Activated CD8-positive, alpha-beta memory T cell treated with anti-CD3 and anti-CD28 coated beads, Interleukin-2, amount 50 U/mL, for 48 hours (primary cell): Measurements from ENCODE around the gene IQSEC3.

ENCODE experiments used
- DNase-seq: peaks from one replicate; pipeline ENCODE4 v3.0.0-alpha.2; 2020

IQSEC3 gene

DNA sequence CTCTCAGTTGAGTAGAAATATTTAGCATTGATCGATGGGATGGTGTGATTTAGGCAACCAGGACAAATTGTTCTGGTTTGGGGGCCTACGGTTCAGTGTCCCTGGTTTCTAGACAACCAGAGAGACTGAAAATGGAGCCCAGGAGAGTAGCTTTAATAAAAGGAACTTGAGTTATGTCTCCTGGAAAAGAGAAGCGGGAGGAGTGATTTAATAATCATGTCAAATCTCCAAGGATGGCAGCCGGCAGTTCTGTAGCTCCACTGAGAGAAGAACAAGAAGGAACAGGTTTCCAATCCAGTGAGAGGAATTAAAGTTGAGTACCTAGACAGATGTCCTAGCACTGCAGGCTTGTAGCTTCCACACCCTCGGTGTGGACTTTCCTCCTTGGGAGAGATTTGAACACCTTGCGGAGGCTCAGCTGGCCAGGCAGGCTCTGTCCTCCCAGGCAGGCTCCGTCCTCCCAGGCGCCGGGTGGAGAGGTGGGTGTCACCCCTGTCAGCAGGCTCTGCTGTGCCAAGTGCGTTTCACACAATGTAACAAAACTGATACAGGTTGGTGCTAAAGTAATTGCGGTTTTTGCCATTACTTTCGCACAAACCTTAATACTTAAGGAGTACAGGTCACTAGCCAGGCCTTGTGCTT lies 101.5 kb downstream of the IQSEC3 start:
- DNase-seq: no peak

DNA sequence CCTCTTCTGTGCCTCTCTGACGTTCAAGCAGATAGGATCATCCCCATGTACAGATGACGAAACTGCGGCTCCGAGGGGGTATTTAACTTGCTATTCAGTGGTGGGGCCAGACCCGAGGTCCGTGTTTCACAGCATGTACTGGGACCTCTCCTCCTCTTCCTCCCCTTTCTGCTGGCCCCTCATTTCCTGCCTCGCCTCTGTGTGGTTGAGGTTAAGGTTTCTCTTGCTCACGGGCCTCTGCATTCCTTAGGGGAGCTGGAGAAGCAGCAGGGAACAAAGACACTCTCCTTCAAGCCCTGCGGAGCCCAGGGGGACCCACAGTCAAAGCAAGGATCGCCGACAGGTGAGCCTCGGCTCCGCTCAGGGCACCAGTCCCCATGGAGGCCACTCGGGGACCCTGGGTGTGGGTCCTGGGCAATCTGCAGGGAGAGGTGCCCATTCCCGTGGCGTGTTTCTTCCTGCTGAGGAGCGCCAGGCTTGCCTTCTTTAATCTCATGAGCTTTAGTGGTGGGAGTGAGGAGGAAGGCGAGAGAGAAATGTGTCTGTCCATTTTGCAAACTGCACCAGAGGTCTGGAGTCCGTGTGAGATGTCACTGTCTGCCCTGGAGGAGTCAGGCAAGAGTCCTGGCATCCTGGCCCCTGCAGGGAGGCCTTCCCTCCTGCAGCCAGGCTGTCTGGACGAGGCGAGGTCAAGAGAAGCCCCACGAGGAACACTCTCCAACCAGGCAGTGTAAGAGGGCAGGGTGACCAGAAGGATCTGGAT lies 102.4 kb downstream of the IQSEC3 start:
- DNase-seq: no peak

DNA sequence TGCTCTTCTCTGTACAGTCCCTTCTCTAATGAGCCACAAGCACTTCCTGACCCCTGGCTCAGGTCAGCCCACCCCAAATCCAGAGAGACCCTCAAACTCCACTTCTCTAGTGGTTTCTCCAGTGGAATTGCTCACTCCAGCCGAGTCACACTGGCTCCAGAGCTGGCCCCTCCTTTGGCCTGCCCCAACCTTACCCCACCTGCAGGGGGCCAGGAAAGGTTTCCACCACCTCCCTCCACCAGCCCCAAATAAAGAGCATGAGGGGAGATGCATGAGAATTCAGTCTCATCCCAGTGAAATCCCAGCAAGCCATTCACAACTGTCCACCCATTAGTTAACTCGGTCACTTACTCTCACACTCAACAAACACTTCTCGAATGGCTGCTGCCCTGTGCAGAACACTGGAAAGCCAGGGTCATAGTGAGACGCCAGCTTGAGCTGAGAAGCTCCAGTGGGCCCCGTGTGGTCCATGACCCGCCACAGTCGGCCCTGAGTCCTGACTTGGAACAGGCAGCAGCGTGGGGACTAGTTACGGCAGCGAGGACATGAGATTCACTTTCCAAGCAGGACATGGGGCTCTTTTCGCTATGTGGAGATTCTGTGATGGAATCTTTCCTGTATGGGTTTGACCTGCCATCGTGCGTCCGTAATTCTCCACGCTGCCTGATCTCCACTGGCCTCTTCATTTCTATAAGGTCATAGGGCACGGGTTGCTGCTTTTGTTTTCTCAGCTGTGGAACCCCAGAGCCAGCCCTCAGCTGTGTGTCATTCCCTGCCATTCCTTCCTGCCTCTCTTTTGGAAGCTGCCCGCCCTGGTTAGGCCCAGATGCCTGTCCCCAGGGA lies 103.2 kb downstream of the IQSEC3 start:
- no peak for DNase-seq

DNA sequence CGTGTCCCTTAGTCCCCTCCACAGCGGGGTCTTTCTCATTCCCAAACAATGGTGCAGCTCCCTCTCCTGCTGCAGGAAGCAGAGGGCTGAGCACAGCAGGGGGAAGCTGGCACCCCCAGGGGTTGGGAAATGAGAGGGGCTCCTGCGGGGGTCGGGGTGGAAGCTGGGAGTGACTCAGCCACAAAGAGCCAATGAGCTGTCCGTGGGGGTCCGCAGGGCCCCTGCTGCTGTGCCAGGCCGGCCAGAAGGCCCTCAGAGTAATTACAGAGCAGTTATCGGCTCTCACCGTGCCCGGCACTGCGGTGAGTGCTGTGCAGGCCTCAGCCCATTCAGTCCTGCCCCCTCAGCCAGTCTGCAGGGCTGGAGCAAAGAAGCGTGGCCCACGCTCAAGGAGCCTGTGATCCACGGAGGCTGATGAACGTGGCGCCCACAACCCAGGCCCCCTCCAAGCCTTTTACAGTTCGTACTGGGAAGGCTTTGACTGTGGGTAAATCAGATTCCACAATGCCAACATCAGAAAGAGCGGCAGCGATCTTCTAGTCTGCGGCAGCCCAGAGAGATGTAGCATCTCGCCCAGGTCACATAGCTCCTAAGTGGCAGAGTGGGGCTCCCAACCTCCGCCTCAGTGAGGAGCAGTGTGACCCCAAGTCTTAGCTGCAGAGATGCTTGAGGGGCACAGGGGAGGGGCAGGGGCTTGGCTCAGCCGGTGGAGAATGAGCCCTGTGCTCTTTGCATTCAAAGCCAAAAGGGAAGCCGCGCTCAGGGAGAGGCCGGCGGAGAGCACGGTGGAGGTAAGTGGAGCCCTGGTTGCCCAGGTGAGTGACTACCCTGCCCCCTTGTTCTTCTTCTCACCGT lies 104.0 kb downstream of the IQSEC3 start:
- DNase-seq: no peak

DNA sequence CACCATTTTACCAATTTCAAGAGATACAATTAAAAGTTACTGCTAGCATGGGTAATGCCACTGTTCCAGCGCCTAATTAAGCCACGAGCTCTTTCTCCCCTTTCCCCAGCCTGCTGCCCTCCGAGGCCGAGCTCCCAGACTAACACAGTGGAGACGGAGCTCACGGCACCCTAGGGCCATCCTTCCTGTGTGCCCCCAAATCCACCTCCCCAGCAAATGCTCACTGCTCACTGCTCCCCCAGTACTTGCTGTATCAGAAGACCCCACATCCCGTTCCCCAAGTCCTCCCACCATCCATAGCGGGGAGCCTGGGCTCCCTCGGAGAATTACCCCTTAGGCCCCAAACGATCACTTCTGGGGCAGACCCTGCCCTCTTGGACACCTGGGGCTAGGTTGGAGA lies 104.7 kb downstream of the IQSEC3 start:
- no peak for DNase-seq

DNA sequence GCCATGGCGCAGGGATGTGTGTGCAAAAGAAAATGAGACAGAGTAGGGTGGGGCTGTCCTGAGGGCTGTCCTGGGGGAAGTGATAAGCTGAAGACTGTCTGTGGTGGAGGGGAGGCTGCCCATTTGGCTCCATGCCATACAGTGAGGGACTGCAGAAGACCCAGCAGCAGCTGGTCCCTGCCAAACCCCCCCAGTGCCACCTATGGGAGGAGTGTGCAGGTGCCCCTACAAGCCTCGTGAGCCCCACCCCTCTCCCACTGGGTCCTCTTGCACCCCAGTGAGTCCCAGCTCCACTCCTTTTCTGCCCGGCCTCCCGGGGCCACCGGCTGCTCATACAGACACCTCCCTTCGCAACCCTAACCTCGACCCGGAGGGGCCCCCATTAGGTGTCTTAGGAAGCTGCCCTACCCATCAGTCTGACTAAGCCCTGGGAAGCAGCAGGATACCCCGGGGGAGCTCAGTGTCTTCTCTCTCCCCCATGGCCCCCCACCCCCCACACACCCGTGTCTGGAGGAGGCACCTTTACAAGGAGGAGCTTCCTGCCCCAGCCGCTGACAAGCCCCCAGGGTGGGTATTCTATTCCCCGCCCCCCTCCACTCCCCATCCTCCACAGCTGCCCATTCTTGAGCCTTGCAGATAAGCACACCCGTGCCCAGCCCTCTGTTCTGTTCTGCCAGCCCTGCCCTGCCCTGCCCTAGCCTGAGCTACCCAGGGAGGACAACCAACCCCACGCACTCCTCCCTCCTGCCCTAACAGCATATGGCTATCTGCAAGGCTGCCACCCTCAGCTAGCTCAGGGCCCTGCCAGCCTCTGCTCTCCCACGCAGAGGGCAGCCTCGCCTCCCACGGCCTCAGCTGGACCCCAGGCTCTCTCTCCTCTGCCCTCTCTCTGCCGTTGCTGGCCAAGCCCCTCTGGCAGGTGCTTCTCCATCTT lies 105.4 kb downstream of the IQSEC3 start:
- no peak for DNase-seq

DNA sequence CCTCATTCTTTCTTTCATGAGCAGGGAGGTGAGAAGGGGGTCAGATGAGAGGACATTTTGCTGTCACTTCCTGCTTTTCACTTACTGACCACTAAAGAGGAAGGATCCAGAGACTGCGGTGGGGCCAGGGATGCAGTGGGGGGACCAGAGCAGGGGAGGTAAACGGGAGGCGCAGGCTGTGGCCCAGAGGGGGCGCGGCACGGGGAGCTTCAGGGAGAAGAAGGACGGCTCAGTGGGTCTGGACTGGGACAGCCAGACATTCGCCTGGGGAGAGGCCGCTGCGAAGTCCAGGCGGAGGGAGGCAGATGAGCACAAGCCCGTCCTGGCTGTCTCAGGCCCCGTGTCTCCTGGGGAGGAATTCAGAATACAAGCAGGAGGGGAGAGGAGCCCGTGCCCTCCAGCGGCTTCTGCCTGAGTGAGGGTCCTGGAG lies 106.2 kb downstream of the IQSEC3 start:
- DNase-seq: no peak

DNA sequence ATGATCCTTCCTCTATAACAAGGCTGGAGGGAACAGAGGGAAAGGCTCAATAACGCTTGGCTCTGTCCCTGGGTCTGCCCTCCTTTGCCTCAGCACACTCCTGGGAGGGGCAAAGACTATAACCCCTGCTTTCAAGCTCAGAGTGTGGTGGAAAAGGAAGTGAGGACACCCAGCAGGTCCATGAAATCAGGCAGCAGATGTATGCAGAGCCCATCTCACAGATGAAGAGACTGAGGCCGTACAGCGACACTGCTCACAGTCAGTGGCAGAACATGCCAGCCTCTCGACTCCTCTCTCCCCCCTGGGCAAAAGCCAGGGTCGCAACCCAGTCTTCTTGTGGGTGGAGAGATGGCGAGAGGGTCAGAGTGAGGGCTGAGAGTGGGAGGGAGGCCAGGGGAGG lies 107.6 kb downstream of the IQSEC3 start:
- DNase-seq: no peak

DNA sequence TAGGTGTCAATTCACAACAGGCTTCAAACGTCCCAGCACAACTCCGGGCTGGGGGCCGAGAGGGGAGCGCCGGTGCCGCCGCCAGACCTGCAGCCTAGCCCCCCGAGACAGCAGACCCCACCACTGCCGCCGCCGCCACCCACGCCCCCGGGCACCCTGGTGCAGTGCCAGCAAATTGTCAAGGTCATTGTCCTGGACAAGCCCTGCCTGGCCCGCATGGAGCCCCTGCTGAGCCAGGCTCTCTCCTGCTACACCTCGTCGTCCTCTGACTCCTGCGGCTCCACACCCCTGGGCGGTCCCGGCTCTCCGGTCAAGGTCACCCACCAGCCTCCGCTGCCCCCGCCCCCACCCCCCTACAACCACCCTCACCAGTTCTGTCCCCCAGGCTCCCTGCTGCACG lies 108.0 kb downstream of the IQSEC3 start:
- DNase-seq: no peak

DNA sequence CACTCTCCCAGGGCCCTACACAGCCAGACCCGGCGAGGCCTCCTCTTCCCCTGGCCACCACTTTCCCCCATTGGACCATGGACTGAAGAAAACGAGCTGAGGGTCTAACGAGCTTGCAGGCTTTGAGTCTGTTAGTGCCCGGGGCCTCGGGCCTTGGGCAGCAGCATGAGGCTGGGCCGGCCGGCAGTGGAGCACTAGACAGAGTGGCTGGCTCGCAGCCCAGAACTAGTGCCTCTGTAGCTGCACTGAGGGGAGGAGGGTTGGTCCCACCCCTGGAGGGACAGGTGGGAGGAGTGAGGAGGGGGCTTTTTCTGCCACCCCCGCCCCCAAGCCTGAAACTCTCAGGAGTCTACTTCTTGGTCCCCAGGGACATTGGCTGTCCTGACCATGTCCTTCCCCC lies 108.7 kb downstream of the IQSEC3 start:
- no peak for DNase-seq

DNA sequence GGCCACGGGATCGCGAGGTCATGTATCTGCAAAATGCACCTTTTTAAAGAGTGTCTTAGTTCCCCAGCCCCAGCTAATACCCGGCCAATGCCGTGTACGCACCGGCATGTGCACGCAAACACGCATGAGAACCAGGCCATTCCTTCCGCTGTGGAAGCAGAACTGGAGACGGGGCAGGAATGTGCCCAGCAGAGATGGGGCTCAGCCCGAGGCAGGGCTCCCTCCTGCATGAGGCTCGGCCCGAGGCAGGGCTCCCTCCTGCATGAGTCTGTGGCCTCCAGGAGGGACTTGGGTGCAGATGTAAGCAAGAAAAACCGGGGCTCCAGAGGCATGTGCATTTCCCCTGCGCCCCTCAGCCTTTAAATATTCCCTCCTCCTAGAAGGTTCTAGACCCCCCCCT lies 109.2 kb downstream of the IQSEC3 start:
- no peak for DNase-seq

DNA sequence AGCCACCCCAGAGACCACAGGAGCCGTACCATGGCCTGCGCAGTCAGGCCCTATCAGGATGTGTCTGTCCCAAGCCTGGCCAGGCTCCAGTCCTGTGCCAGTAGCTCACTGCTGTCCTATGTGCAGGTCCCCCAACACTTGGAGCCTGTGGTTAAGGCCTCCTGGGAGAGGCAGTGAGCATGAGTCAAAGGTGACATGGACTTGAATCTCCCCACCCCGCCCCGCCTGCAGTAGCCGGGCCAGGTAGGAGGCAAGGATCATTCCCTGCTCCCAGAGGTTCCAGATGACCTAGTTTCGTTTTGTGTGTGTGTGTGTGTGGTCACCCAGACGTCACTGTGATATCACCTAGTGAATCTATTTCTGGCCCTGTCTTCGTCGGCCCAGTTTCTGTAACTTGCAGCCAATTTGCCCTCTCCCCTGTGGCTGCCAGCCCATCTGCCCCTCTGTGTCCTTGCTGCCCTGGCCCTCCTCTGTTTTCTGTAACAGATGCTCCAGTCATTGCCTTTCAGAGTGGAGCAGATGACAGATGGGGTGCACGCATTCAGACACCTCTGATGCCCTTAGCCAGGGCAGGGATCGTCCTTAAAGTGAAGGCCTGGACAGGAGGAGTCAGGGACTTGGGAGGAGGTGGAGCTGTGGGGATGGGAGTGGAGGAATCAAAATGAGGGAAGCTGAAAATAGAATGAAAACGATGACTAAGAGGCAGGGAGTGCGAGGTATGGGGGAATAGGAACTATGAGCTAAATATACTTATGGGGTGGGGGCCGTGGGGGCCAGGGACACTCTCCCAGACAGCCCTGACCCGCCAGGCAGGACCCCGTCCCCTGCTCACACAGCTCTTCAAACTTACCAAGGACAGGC lies 110.0 kb downstream of the IQSEC3 start:
- no peak for DNase-seq

DNA sequence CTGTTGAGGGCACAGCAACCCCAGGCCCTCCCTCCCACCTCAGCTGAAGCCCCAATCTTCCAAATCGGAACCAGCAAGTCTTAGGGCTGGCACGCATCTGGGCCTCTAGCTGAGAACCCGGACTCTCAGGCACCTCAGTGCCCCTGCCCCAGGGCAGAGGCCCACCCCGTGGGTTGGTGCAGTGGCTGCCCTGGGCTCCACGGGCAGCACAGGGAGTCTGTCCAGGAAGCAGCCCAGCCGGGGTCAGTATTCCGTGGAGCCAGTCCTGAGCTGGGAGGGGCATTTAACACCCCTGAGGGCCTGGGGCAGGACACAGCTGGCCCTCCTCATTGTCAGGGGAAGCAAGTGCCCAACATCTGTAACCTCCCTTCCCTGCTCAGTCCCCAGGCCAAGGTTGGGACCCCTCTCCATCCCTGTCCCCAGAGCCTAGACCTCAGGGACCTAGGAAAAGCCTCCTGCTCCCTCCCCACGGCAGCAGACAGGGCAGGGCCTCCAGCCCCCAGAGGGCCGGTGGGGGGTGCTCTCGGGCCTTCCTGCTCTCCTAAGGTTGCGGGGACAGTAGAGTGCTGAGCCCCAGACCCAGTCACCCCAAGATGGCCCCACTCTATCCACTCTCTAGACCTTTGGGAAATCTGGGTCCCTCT lies 110.9 kb downstream of the IQSEC3 start:
- no peak for DNase-seq

DNA sequence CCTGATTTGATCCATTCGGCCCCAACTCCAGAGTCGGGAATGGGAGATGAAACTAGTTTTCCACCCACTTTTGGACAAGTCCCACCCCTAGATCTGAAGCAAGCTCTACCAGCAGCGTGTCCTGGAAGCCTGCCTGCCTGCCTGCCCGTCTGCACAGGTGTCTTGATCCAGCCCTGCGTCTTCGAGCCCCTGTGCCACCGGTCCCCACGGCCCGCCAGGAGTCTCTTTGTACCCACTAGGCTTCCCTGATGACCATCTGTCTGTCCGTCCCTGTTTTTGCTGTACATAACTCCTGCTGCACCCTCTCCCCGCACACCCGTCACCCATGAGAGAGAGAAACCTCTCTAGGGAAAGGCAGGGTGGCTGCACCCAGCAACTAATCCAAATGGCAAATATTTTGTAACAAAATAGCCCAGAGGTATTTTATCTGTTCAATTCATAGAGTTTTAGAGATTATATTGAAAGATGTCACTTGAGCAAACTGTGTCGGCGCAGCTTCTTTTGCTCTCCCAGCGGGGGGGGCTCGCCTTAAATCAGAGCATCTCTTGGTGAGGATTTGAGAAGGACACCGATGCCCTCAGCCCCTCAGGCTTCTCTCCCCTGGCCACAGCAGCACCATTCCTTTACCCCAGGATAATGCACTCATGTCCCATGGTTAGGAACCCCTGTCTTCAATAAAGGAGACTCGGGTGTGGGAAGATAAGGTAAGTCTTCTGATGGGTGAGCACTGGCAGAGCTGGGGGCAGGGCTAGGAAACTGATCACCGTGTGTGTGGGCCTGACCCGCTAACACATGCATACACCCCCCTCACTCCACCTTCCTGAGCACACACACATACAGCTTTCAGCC lies 111.6 kb downstream of the IQSEC3 start:
- DNase-seq: no peak

DNA sequence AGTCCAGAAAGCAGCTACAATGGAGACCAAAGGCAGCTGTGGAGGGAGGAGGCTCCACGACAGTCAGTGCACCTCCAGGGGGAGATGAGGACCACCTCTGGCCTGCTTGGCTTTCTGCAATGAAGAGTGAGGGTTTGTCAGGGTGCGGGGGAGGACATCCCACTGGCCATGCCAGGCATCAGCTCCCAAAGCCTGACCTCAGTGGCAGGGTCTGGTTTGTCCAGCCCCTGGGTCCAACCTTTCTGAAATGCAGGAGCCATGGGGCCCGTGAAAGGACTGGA lies 112.2 kb downstream of the IQSEC3 start:
- no peak for DNase-seq

DNA sequence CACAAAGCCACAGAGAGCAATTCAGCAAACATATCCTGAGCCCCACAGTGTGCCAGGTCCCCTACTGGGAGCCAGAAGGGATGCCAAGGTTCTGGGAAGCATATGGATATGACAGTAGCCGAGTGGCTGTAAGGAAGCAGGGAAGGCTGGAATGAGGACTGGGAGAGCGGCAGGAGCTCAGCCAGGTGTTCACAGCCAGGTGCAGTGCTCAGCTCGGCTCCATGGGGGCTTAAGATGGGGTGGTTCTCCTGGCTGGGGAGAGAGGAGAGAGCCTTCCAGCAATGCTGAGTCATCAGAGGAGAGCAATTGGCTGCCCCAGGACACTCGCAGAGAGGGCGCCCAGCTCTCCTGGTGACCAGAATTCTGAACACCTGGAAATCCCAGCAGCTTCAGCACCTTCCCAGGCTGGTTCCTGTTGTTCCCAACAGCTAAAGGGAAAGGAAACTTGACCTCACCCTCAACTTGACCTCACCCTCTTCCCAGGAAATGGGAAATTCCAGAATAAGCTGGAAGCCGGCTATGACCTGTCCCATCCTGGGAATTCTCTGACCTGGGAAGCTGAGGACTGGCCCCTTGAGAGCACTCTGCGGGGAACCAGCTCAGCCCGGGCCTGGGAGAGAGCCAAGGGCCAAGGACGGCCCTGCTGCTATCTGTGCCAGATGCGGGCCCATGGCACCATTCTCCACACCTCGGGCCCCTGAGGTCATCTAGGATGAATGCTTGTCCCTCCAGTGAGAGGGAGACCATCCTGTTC lies 112.7 kb downstream of the IQSEC3 start:
- no peak for DNase-seq

DNA sequence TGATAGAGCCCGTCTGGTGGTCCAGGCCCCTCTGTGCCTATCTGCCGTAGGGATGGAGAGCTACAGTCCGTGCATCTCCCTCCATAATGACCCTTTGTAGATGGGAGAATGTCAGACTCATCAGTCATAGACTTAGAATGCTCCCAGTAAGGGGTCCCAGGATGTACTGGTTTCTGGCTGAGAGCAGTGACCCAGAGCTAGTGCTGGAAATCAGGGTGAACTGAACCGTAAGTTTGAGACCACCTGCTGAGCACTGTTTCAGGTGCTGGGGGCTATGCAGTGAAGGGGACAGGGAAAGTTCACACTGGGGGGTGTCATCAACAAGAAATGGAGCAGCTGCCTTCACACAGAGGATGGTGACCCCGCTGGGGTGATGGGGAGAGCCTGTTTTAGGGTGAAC lies 113.3 kb downstream of the IQSEC3 start:
- no peak for DNase-seq

DNA sequence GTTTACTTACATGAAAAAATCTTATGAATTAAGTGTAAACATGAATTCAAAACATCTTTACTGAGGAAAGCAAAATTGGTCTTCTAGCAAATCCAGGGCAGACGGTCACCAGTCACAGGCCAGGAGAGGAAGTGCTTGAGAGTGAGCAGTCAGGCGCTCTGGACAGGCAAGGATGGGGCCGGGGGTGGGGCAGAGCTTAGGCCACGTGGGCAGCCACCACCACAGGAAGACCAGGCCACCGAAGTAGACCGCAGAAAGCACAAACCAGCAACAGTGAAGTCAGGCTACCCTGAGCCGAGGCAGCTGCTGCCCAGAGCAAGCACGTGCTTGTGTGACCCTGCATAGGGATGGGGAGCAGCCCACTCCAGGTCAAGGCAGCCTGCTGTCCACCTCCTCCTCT lies 113.9 kb downstream of the IQSEC3 start:
- DNase-seq: no peak

DNA sequence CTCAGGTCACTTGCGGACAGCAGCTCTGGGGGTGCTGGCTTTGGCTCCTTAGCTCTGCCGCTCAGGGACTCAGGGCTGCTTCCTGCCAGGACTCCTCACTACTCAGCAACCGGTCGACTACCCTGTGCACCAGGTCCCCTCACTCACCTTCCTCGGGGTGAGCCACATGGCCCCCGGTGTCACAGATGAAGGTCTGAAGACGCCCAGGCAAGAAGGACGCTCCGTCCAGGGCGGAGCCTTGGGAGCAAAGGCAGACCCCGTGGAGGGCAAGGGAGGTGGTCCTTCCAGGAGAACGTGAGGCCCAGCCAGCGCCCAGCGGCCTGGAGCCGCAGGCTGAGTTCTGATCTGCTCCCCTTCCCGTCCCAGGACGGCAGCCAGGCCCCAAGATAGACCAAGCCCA lies 115.4 kb downstream of the IQSEC3 start:
- DNase-seq: no peak
